SU-DHL-6 (cell line): ENCODE measurements around the gene RARA.

Experiments used
- CTCF ChIP-seq: fragments of 200-600 bp; sonication (generic); IDR thresholded peaks from one replicate; pipeline ENCODE4 v1.5.1; 2017; ENCODE audit warnings: antibody characterized with exemption, mild to moderate bottlenecking, low read length, moderate library complexity; ENCODE audit not compliant: insufficient read depth, poor library complexity, severe bottlenecking
- EZH2phosphoT487 ChIP-seq: fragments of 200-600 bp; sonication (generic), shearing (Covaris generic); conservative IDR thresholded peaks from 2 replicates; pipeline ENCODE4 v1.6.1; 2018; ENCODE audit warnings: mild to moderate bottlenecking, antibody characterized with exemption, low read length, moderate library complexity, mixed read lengths

DNA sequence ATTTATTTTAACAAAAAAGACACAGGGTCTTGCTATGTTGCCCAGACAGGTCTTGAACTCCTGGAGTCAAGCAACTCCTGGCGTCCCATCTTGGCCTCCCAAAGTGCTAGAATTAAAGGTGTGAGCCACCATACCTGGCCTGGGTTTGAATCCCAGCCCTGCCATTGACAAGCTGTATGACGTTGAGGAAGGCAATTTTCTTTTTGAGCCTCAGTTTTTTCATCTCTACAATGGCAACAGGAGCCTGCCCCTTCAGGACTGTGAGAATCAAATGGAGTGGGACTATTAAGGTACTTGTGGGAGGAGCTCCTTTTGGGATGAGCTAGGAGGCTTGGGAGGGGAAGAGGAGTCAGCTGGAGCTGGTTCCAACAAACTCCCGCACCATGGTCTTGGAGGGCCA is 6.2 kb downstream of the RARA start:
- TF ChIP-seq CTCF = no peak
- no peak for TF ChIP-seq EZH2phosphoT487
